NCI-H146 (cell line): ENCODE results near the gene MBLAC1.
"Not testable (repeated sequence)": the region's sequence is repeated elsewhere in the genome, so short reads cannot be mapped to it uniquely, and the experiment has no call there.

Source experiments
- DNase-seq: peaks from one replicate; lab custom pipeline; 2025; lab: John Stamatoyannopoulos, UW

MBLAC1 gene

DNA sequence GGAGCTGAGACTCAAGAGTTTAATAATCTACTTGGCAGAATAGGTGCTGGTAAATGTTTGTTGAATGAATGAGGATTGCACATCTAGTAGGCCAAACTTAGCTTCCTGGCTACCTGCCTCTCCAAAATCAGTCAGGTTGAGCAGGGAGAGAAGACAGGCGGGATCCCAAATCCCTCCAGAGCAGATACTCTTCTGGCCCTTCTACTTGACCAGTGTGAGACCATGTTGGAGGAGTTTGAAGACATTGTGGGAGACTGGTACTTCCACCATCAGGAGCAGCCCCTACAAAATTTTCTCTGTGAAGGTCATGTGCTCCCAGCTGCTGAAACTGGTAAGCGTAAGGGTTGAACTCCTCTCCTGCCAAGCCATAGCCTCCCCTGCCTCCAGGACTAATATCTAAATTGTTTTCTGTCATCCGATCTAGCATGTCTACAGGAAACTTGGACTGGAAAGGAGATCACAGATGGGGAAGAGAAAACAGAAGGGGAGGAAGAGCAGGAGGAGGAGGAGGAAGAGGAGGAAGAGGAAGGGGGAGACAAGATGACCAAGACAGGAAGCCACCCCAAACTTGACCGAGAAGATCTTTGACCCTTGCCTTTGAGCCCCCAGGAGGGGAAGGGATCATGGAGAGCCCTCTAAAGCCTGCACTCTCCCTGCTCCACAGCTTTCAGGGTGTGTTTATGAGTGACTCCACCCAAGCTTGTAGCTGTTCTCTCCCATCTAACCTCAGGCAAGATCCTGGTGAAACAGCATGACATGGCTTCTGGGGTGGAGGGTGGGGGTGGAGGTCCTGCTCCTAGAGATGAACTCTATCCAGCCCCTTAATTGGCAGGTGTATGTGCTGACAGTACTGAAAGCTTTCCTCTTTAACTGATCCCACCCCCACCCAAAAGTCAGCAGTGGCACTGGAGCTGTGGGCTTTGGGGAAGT is 2.2 kb upstream of the MBLAC1 start:
- DNase-seq, result no peak

DNA sequence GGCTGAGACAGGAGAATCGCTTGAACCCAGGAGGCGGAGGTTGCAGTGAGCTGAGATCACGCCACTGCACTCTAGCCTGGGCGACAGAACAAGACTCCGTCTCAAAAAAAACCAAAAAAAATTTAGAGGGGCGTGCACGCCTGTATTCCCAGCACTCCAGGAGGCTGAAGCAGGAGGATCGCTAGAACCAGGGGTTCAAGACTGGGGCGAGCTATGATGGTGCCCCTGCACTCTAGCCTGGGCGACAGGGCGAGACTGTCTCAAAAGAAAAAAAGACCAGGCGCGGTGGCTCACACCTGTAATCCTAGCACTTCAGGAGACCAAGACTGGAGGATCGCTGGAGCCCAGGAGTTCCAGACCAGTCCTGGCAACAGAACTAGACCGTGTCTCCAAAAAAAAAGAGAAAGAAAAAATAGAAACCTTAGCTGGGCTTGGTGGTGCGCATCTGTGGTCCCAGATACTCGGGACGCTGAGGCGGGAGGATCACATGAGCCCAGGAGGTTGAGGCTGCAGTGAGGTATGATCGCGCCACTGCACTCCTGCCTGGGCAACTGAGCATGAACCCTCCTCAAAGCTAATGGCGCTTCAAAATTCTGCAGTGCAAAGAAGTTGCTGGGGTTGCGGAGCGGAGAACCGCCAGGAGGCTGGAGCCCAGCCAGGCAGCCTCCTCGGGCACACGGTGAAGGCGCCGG is 382 bp upstream of the MBLAC1 start:
- DNase-seq, result peak; percentile 39

DNA sequence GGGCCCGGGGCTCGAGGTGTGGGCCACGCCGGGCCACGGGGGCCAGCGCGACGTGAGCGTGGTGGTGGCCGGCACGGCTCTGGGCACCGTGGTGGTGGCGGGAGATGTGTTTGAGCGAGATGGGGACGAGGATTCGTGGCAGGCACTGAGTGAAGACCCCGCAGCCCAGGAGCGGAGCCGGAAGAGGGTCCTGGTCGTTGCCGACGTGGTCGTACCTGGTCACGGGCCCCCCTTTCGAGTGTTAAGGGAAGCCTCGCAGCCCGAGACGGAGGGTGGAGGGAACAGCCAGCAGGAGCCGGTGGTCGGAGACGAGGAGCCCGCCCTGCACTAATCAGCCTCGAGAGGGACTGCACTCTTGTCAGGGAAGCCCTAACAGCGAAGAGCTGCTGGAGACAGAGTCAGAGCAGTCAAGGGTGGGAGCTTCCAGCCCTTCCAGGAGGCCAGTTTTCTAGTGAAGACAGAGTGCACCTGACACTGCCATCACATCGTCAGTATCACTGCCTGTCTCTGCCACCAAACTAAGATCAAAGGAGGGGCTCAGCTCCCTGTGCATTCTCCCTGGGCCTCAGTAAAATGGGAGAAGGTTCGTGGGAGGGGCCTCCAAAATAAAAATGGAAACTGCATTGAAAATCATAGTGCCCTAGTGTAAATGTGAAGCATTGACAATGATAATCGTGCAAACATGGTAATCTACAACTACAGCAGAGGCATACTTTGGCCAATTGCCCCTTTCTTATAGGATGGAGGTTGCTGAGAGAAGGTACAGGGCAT is 1.3 kb downstream of the MBLAC1 start:
- peak; percentile 31 for DNase-seq

DNA sequence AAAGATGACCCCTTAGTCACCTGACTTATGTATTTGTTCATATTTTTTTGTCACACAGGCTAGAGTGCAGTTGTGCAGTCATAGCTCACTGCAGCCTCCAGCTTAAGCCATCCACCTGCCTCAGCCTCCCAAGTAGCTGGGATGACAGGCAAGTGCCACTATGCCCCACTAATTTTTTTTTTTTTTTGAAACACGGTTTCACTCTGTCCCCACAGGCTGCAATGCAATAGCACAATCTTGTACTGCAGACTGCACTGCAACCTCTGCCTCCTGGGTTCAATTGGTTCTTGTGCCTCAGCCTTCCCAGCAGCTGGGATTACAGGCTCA is 1.8 kb downstream of the MBLAC1 start:
- no peak for DNase-seq

DNA sequence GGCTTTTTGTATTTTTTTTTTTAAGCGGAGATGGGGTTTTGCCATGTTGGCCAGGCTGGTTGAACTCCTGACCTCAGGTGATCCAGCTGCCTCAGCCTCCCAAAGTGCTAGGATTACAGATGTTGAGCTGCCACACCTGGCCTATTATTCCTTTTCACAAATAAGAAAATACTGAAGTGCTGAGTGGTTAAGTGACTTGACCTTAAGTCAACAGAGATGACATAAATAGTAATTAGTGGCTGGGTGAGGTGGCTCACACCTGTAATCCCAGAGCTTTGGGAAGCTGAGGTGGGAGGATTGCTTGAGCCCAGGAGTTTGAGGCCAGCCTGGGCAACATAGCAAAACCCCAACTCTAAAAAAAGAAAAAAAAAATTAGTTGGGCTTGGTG is 3.4 kb downstream of the MBLAC1 start:
- DNase-seq, result peak; percentile 77

DNA sequence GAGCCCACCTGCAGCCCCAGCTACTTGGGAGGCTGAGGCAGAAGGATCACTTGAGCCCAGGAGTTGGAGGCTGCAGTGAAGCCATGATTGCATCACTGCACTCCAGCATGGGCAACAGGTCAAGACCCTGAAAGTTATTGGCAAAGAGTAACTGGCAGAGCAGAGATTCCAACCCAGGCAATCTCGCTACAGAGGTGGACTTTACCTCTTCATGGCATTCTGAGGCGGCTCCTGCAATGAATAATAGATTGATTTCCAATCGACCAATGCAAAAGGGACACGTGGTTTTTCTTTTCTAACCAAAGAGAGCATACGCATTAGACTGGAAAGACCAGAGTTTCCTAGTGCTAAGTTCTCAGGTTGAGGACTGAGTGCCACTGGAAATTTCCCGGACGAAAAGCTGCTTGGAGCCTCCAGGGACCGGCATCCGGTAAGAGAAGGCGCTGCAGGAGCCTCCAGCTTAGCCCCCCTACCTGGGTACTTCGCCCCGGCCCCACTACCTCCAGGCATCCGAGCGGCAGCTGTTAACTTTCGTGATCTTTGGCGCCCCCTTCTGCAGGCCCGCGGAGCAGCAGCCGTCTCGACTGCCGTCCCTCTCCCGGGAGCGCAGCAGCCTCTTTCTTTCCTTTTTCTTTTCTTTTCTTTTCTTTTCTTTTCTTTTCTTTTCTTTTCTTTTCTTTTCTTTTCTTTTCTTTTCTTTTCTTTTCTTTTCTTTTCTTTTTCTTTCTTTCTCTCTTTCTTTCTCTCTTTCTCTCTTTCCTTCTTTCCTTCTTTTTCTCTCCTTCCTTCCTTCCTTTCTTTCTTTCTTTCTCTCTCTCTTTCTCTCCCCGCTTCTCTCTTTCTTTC is 4.1 kb downstream of the MBLAC1 start:
- DNase-seq, result peak; percentile 75

DNA sequence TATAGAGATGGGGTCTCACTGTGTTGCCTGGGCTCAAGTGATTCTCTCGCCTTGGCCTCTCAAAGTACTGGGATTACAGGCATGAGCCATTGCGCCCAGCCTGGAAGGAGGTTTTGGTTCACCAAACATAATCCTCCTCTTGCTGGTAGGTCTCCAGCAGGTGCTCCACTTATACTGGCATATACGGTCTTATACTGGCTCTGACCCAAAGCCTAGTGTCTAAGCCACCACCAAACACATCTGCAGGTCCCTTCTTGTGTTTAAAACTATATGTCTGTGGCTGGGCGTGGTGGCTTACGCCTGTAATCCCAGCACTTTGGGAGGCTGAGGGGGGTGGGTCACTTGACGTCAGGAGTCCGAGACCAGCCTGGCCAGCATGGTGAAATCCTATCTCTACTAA is 5.4 kb downstream of the MBLAC1 start:
- DNase-seq, result no peak

DNA sequence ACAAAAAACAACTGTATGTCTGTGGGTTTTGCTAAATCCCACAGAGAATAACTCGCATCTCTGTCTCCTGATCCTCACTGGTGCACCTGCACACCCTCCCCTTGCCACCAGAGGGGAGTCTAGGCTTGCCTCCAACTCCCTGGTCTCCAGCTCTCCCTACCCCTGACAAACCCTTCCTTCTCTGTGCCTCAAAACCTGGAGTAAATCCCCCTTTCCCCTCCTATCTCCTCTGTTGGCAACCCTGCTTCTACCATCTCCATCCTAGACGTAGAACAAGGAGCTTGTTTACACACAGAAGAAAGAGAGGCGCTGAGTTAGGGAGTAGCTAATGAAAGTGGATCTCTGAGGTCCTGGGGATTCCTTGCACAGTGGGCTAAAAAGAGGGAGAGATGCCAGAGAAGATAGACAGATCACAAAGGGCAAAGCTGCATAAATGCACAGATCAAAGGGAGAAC is 6.0 kb downstream of the MBLAC1 start:
- peak; percentile 68 for DNase-seq

DNA sequence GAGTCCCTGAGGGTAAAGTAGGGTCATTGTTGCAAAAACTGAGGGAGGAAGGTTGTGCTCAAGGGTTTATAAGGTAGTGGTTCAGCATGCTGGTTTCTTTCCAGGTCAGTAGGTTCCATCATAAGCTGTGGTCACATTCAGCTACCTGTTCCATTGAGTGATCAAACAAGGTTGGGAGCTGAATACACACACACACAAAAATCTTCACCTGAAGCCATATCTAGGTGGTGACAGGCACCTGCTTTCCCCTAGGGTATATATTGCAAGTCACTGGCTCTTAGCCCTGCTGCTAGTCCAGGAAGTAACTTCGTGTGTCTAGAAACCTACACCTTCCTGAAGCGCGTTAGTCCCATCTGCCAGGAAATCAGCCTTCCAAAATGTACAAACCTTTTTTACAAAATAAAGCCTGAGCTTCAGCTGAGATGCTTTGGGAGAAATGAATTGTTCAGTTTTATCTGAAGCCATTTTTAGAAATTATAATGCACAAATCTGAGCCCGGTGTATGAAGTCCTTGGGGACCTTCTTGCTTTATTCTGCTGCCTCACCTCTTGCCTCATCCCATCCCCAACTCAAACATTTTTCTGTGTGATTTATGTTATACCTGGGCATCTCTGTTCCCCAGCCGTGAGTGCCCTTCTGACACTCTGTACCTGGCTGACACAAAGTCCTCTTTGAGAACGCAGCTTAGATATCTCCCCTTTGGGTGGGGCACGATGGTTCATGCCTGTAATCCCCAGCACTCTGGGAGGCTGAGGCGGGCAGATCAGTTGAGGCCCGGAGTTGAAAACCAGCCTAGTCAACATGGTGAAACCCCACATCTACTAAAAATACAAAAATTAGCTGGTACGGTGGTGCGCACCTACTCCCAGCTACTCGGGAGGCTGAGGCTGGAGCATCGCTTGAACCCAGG is 11.3 kb downstream of the MBLAC1 start:
- DNase-seq, result peak; percentile 43

DNA sequence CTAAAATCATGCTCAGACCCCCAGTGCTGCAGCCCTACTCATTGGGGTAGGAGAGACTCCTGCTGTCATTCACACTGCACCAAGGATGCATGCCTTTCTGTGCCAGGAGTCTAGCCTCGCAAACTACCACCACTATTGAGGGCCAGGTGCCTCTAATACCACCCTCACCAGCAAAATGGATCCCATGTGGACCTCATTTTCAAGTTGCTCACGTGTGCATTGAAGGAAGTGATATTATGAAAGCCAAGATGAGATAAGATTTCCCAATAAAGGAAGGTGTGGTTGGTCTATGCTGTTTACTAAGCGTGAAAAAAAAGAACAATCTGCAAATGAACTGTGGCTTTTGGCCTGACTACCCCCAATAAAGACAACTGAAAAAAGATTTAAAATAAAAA is 14.8 kb downstream of the MBLAC1 start:
- no peak for DNase-seq

DNA sequence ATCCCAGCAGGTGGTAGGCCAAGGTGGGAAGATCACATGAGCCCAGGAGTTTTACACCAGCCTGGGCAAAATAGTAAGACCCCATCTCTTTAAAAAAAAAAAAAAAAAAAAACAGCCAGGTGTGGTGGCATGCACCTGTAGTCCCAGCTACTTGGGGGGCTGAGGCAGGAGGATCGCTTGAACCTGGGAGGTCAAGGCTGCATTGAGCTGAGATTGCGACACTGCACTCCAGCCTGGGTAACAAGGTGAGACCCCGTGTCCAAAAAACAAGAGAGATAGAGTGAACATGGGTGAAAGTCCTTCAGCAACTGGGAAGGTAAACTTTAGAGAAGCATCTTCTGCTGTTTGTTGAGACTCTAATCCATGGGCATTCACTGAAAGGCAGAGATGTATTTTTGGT is 15.7 kb downstream of the MBLAC1 start:
- no peak for DNase-seq

DNA sequence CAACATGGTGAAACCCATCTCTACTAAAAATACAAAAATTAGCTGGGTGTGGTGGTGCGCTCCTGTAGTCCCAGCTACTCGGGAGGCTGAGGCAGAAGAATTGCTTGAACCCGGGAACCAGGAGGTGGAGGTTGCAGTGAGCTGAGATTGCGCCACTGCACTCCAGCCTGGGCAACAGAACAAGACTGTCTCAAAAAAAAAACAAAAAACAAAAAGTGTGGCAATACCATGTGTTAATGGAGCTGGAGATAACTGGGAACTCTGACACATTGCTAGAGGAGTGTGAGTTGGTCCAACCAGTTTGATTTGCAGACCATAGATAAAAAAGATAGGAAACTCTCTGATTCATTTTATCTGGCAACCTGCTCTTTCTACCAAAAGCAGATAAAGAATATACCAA is 19.6 kb downstream of the MBLAC1 start:
- DNase-seq, result not testable (repeated sequence)

DNA sequence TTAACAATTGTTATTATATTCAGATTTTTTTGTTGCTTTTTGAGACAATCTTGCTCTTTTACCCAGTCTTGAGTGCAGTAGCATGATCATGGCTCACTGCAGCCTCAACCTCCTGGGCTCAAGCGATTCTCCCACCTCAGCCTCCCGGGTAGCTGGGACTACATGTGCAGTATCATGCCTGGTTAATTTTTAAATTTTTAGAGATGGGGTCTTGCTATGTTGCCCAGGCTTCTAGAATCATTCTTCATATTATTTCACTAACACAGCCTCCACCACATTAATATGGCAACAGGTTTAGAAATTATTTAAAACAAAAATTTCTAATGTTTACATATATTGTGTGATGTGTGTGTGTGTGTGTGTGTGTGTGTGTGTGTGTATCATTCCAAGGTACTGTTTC is 20.5 kb downstream of the MBLAC1 start:
- no peak for DNase-seq

DNA sequence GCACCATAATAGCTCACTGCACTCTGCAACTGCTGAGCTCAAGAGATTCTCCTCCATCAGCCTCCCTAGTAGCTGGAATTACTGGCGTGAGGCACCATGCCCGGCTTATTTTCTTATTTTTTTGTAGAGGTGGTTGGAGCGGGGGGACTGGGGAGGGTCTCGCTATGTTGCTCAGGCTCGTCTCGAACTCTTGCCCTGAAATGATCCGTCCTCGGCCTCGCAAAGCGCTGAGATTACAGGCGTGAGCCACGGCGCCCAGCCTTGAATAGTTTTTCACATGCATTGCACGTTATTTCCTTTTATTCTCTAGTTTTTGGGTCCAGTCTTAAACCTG is 21.4 kb downstream of the MBLAC1 start:
- DNase-seq, result no peak

DNA sequence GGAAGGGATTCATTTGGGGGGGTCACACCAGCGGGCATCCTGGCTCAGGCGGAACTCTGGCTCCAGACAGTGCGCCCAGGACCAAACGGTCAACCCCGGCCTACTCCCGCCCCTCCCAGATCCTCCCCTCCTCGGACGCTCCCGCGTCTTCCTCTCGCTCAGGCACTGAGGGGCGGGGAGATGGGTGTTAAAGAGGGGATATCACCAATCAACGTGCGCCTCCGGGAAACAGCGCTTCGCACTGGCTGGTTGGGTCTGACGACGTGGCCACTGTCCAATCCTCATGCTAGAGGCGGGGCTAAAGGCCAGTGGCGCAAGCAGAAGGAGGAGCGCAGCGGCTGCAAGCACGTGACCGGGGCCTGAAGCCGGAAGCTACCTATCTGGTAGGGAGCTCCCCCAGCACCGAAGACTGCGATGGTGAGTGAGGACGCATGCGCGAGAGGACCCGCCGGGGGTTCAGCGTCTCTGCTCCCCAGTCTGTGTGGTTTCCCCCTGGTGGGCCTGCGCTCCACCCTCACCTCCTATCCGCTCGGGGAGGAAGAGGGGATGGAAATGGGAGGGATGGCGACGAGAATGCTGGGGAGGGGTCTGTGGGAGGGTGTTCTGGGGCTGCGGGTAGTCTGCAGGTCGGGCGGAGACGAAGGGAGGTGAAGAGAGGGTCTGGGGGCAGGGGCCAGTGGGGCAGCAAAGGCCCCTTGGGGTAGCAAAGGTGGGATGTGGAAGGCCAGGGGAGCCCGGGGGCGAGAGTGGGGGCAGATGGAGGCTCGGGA is 22.0 kb downstream of the MBLAC1 start, which contains the start of gene LAMTOR4:
TSS of gene LAMTOR4 (plus strand) at position 360 of the 770 bp plus-strand sequence. CDS start at position 415, 55 bp downstream.
- DNase-seq, result peak; percentile 99

DNA sequence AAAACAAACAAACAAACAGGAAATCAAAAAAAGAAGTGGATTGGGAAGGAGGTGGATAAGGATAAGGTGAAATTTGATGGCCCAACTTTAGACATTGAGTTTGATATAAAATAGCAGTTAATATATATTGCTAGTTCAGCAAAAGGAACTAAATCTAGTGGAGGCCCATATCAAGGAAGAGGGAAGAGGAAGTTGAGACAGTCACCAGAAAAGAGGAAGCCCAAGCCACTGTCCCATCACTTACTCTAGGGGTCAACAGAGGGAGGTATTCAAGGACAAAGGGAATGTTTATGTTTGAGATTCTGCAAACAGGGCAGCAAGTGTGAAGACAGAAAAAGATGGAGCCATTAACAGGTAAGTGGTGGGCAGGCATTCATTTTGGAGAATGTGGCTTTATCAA is 25.6 kb downstream of the MBLAC1 start:
- DNase-seq, result no peak

DNA sequence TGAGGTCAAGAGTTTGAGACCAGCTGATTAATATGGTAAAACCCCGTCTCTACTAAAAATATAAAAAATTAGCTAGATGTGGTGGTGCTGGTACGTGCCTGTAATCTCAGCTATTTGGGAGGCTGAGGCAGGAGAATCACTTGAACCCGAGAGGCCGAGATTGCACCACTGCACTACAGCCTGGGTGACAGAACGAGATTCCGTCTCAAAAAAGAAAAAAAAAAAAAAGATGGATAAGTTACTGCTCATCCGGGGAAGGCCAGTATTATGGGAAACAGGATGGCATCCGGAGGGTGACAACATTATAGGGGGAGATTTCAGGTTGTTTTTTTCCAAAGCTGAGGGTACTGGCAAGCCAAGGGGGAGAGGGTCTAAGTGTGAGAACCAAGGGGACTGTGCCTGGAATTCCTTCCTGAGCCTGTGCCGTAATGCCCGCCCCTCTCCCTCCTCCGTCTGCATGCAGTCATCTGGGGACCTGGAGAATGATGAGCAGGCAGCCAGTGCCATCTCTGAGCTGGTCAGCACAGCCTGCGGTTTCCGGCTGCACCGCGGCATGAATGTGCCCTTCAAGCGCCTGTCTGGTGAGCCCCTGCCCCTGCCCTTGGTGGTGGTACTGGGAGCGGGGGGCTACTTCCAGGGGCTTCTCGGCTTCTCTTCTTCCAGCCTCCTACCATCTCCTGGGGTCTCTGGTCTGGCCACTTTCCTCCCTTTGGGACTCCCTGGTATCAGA is 26.3 kb downstream of the MBLAC1 start:
- no peak for DNase-seq

DNA sequence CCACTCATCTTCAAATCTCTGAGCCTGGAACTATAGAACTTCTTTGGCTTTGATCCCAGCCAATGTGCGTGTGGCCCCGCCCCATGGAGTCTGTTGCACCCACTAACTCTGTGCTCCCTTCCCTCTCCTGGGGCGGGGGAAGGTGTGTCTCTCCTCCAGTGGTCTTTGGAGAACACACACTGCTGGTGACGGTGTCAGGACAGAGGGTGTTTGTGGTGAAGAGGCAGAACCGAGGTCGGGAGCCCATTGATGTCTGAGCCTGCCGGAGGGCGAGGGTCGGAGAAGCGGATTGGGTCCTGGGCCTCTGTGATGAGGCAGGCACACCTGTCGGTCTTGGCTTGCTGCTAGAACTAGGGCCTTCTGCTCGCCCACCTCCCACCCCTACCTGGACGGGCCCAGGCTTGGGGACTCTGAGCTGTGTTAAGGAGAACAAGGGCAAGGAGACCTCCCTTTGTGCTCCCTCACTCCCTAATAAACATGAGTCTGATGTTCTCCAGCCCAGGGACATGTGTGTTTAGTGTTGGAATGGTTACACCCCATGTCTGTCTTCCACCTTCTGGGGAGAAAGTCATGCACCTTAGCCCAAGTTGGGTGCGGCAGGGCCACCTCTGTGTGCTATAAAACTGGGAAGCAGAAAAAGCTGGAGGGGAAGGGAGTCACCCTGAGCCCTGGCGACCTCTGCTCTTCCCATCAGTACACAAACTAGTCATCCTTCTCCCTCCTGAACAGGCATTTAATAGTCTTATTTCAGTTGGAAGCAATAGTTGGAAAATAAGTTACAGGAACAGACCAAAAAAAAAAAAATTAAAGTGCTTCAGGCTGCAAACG is 27.2 kb downstream of the MBLAC1 start:
- DNase-seq, result no peak
